ENCODE results near the gene NCAM1. TPM values are rescaled to one million over a fixed set of nuclear protein-coding genes. Genes with fewer than 3 reads are reported as not detected.

The NCAM1 gene
- total RNA-seq, 1 donor from 2014 or later: 4.2 TPM

- Histone ChIP-seq H3K4me3 (no peak overlapping the region), H3K4me1 (no peaks in the 10 kb centered on the region), H3K36me3 (no peaks in the 10 kb centered on the region), H3K27ac (no peak overlapping the region), H3K9me3 (no peaks in the 10 kb centered on the region), H3K27me3 (no peaks in the 10 kb centered on the region)
- TF ChIP-seq CTCF (IDR thresholded peaks at IDR 0.05): no peak
- no peak for DNase-seq
- ATAC-seq: no peak
- intact Hi-C loops (cut with DNase I): no loop called here
These were observed 301.4 kb downstream of the NCAM1 start for GRCh38 chr11:113262594-113262993.

GRCh38 chr11:113263458-113264259, 302.4 kb downstream of the NCAM1 start:
- intact Hi-C loops (cut with DNase I): no loop called here

GRCh38 chr11:113265362-113265761, 304.1 kb downstream of the NCAM1 start:
- intact Hi-C loops (cut with DNase I): no loop called here
- DNase-seq (no peak), ATAC-seq (no peak)
- Histone ChIP-seq H3K4me3 (no peak overlapping the region), H3K27ac (no peak overlapping the region), H3K9me3 (no peaks in the 10 kb centered on the region), H3K4me1 (no peaks in the 10 kb centered on the region), H3K36me3 (no peaks in the 10 kb centered on the region), H3K27me3 (no peaks in the 10 kb centered on the region)
- no peak for TF ChIP-seq CTCF (IDR thresholded peaks at IDR 0.05)

More at GRCh38 chr11:113263458-113264259, 302.4 kb downstream of the NCAM1 start:
- H3K36me3 ChIP-seq: no peaks in the 10 kb centered on the region
- H3K4me1 ChIP-seq: no peaks in the 10 kb centered on the region
- H3K27me3 ChIP-seq: no peaks in the 10 kb centered on the region
- no peaks in the 10 kb centered on the region for H3K9me3 ChIP-seq
- H3K27ac ChIP-seq: no peak overlapping the region
- no peak for TF ChIP-seq CTCF (IDR thresholded peaks at IDR 0.05)
- DNase-seq (no peak), ATAC-seq (no peak)
- no peak overlapping the region for H3K4me3 ChIP-seq

GRCh38 chr11:113267493-113267892, 306.3 kb downstream of the NCAM1 start:
- no peaks in the 10 kb centered on the region for H3K4me1 ChIP-seq
- no peak for TF ChIP-seq CTCF (IDR thresholded peaks at IDR 0.05)
- no peak overlapping the region for H3K27ac ChIP-seq
- H3K4me3 ChIP-seq: no peak overlapping the region
- ATAC-seq: no peak
- no peak for DNase-seq
- no peaks in the 10 kb centered on the region for H3K36me3 ChIP-seq
- H3K9me3 ChIP-seq: no peaks in the 10 kb centered on the region
- intact Hi-C loops (cut with DNase I): no loop called here
- no peaks in the 10 kb centered on the region for H3K27me3 ChIP-seq

GRCh38 chr11:113269096-113269495, 307.9 kb downstream of the NCAM1 start:
- Histone ChIP-seq H3K9me3 (no peaks in the 10 kb centered on the region), H3K4me3 (no peak overlapping the region), H3K27me3 (no peaks in the 10 kb centered on the region), H3K36me3 (no peaks in the 10 kb centered on the region), H3K27ac (no peak overlapping the region), H3K4me1 (no peaks in the 10 kb centered on the region)
- DNase-seq (no peak), ATAC-seq (no peak)
- intact Hi-C loops (cut with DNase I): no loop called here
- no peak for TF ChIP-seq CTCF (IDR thresholded peaks at IDR 0.05)

Measured in upper lobe of right lung (tissue), 1 donor.